DMS53 treated with DMSO at 0.1 percent for 48 hours (cell line): Measurements from ENCODE around the gene SERGEF.
"Not testable (repeated sequence)": the region's sequence is repeated elsewhere in the genome, so short reads cannot be mapped to it uniquely, and the experiment has no call there.

ENCODE experiments used
- DNase-seq: peaks from one replicate; lab custom pipeline; 2025; ENCODE audit not compliant: unreplicated experiment; lab: John Stamatoyannopoulos, UW

SERGEF gene

GRCh38 chr11:18000760-18001159 is 12.1 kb downstream of the SERGEF start:
- no peak for DNase-seq

- DNase-seq = not testable (repeated sequence)
These were observed 12.7 kb downstream of the SERGEF start for GRCh38 chr11:18000128-18000527.

GRCh38 chr11:17992916-17993315 is 19.9 kb downstream of the SERGEF start:
- DNase-seq = no peak

GRCh38 chr11:17991783-17992433 is 20.9 kb downstream of the SERGEF start:
- DNase-seq = peak; percentile 64

- DNase-seq = peak; percentile 85
These were observed 23.5 kb downstream of the SERGEF start for GRCh38 chr11:17989306-17989705.

- peak; percentile 98 for DNase-seq
These were observed 24.4 kb downstream of the SERGEF start for GRCh38 chr11:17988465-17988864.

- no peak for DNase-seq
These were observed 25.0 kb downstream of the SERGEF start for GRCh38 chr11:17987826-17988225.

GRCh38 chr11:17986711-17987220 is 26.1 kb downstream of the SERGEF start:
- DNase-seq = no peak

GRCh38 chr11:17986007-17986710 is 26.7 kb downstream of the SERGEF start:
- peak; percentile 16 for DNase-seq

- DNase-seq = peak; percentile 63
These were observed 27.3 kb downstream of the SERGEF start for GRCh38 chr11:17985517-17985916.

- no peak for DNase-seq
These were observed 29.3 kb downstream of the SERGEF start for GRCh38 chr11:17983569-17983968.

GRCh38 chr11:17979770-17980371 is 33.0 kb downstream of the SERGEF start:
- peak; percentile 51 for DNase-seq

- peak; percentile 73 for DNase-seq
These were observed 34.1 kb downstream of the SERGEF start for GRCh38 chr11:17978553-17979287.

GRCh38 chr11:17976651-17977050 is 36.2 kb downstream of the SERGEF start:
- DNase-seq = no peak

- DNase-seq = no peak
These were observed 38.6 kb downstream of the SERGEF start for GRCh38 chr11:17974246-17974645.

- no peak for DNase-seq
These were observed 39.9 kb downstream of the SERGEF start for GRCh38 chr11:17972987-17973386.

- no peak for DNase-seq
These were observed 44.6 kb downstream of the SERGEF start for GRCh38 chr11:17968206-17968605.

GRCh38 chr11:17967661-17968060 is 45.2 kb downstream of the SERGEF start:
- no peak for DNase-seq

- DNase-seq = no peak
These were observed 52.8 kb downstream of the SERGEF start for GRCh38 chr11:17960091-17960490.

GRCh38 chr11:17958446-17958845 is 54.4 kb downstream of the SERGEF start:
- no peak for DNase-seq
